Thyroid gland (tissue), 4 donors: ENCODE measurements around the gene RAET1L.

Experiments
- CTCF ChIP-seq, 6 experiments: fragments of 200-600 bp in 3 of 6; fragments of 450-650 bp in 3 of 6; sonication (generic) in 3 of 6; IDR thresholded peaks; one replicate each; pipeline ENCODE4 v1.5.1; 2016 to 2019; ENCODE audit warnings: antibody characterized with exemption in 6 of 6, mild to moderate bottlenecking in 2 of 6, inconsistent platforms in 1 of 6, moderate library complexity in 1 of 6
- POLR2A ChIP-seq, 2 donors: fragments of 450-650 bp; IDR thresholded peaks; one replicate each; pipeline ENCODE4 v1.6.1; 2017; ENCODE audit warnings: antibody characterized with exemption in 2 of 2, mild to moderate bottlenecking in 2 of 2, moderate library complexity in 1 of 2

DNA sequence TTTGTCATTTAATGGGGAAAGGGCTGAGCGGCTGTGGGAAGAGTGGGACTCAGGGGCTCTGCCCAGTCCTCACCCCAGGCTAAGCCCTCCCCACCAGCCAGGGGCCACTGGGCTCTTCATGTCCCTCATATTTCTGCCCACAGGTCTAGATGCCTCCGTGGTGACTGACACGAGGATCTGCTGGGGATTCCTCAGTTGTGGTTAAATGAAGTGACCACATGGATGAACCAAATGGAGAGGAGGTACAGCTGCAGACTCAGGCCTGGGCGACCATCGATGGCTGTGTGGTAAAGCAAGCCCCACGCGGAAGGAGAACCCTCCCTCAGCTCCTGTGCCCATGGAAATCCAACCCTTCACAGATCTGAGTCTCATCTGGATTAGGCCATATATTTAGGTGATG is 29.4 kb downstream of the RAET1L start:
- no peak for TF ChIP-seq CTCF (IDR thresholded peaks at IDR 0.05)
- TF ChIP-seq POLR2A (IDR thresholded peaks at IDR 0.05): no peak
